IPS-11a (cell line): ENCODE results near the gene TTC7B.

Experiments
- H3K4me3 ChIP-seq: one replicate; pipeline ENCODE4 v1.5.1; 2013; ENCODE audit warnings: low read depth, low read length, control low read depth

TTC7B gene

GRCh38 chr14:90551733-90552464 lies 264.3 kb downstream of the TTC7B start:
- H3K4me3 ChIP-seq, result no peak overlapping the region

DNA sequence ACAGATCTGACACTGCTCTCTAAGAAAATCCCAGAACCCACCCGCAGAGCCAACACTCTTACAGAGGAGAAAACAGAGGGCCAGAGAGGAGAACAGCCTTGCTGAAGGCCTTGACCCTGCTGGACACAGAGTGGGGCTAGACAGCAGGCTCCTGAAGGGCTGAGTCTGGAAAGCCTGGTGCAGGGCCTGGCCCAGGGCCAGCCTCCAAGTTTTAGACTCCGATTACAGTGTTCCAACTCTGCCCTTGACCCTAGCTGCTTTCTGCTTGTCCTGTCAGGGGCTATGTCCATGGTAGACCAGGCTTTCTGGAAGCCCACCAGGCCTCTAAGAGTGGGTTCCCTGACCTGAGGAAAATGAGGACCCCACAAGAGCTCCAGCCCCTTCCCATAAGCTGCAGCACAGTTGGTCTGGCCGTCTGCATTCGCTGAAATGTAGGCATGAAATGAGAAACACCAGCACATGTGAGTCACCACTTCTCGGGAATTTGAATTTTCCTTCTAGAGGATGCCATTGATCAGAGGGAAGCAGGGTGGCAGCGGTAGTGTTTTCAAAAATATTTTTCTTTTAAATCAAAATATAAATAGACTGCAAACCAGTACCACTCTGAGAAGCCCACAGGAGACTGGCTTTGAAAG lies 265.0 kb downstream of the TTC7B start:
- H3K4me3 ChIP-seq, result no peak overlapping the region

DNA sequence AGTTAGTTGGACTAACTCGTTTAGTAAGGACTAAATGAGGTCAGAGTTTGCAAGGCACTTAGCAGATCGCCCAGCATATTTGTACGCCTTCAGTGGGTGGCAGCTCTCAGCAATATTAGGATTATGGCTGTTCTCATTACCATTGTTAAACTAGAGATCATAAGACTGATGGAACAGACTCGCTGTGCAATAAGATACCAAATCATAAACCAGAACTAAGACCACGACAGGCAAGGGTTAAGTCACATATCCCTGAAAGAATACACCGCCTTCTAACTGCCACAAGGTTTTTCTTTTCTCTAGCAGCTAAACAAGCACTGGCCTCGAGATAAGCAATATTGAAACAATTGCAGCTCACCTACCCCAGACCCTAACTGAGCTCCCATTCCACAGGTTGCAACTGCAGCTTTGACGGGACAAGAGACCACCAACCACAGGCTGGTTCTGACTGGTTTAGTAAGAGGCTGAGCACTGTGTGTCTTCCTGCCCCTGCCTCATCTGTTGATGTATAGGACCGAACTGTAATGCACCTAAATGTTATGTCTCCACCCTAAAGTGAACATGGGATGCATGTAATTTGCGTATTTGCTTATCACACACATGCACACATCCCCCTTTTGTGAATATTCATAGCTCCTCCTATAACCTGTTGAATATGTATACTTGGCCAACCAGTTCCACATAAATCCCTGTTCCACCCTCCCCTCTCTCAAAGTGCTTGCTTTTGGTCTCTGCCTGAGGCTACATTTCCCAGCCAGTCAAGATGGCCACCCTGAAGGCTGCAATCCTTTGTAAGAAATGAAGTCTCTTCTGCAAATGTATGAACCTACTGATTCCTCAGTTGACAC lies 266.2 kb downstream of the TTC7B start:
- H3K4me3 ChIP-seq, result no peak overlapping the region

GRCh38 chr14:90548455-90548854 lies 267.8 kb downstream of the TTC7B start:
- no peak overlapping the region for H3K4me3 ChIP-seq

- no peak overlapping the region for H3K4me3 ChIP-seq
These were observed 268.3 kb downstream of the TTC7B start for GRCh38 chr14:90547968-90548367.

GRCh38 chr14:90547250-90547649 lies 269.0 kb downstream of the TTC7B start:
- no peak overlapping the region for H3K4me3 ChIP-seq

DNA sequence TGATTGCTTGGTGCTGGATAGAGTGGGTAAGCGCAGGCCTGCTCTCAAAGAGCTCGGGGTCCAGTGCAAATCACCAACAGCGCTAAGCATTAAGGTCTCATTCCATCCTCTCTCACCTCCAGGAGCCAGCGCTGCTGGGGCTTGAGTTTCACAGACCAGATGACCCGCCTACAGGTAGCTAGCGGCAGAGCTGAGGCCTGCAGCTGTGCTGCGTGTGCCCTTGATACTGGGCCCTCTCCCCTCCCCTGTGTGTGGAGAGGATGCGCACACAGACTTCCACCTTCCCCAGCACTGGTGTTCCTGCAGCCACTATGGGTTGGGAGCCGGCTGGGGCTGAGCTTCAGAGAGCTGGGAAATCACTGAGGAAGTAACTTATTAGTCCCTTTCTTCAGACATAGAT lies 269.5 kb downstream of the TTC7B start:
- no peak overlapping the region for H3K4me3 ChIP-seq

DNA sequence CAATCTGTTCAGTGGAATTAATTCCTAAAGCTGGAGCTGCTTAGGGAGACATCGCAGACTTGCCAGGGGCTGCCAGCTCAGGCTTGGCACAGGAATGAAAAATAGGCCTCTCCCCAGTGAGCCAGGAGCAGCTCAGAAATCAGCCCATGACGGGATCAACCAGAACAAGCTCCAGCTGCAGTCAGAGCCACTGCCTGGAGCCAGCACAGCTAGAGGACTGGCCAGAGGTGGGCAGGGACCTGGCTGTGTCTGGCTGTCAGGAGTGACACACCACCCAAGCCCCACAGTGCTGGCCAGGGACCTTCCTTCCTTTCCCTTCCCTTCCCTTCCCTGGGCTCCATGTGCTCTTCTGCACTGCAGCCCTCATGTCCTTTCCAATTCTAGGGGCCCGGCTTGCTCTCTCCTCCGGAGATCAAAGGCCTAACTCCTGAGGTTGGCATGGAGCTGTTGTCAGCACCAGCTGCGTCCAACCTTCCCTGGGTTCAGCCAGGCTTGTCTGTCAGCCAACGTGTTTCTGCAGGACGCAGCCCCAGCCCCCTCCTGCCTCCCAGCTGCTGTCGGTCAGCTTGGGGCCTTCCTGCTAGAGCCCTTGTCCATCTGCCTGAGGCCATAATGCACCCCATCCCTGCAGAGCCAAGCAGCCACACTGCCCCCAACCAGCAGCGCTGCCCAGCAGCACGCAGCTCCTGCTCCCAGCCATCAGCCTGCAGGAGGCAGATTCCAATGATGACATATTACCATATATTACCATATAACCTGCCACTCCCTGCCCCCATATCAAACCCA lies 270.1 kb downstream of the TTC7B start:
- no peak overlapping the region for H3K4me3 ChIP-seq

- H3K4me3 ChIP-seq, result no peak overlapping the region
These were observed 270.8 kb downstream of the TTC7B start for GRCh38 chr14:90545382-90545781.

DNA sequence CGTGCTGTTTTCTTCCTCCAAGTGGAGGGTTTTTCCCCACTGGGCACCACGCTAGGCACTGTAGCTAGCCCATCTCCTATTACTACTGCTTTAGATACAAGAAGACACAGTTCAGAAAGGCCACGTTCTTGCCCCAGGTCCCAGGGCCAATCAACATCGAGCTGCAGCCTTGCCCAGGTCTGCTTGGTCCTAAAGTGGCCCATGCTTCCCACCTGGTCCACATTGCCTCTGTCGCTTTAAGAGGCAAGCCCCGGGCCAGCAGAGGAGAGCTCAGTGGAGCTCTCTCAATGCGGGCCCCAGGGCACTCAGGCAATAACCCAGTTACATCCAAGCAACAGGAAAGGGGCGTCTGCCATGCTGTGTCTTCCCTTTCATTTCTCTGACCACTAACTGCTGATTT lies 271.3 kb downstream of the TTC7B start:
- H3K4me3 ChIP-seq, result no peak overlapping the region

DNA sequence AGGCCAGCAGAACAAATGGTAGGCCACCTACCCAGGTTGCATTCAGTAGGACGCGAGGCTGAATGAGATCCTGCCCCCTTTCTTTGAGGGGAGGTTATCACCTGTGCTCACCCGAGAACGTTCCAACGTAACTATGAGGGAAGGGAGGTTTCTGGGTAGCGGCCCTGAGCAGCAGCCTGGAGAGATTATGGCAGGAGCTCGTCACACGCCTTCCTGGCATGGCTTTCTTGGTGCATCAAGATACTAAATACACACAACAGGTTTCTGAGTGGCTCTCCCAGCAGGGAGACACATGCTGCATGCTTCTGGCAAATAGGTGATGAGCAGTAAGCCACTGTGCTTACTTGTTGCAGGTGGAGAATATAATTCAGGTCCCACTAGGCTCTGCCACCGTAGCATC lies 271.7 kb downstream of the TTC7B start:
- H3K4me3 ChIP-seq, result no peak overlapping the region

DNA sequence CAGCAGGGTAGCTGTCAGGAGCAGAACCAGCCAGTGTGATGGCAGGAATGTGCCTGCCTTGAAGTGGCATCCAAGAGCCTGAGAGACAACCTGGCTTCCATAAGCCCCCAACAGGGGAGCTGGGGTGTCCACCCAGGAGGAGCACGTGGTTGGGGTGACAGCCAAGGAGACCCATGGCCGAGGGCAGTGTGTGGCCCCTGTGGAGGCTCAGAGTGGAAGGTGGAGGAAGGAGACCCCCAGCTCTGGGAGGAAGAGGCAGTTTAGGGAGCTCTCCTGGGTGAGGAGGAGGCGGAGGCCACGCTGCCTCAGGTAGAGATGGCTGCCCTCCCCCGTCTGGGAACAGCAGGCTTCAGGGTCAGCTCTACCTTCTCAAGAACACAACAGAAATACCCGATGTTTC lies 272.4 kb downstream of the TTC7B start:
- H3K4me3 ChIP-seq, result no peak overlapping the region

GRCh38 chr14:90541076-90541634 lies 275.1 kb downstream of the TTC7B start:
- H3K4me3 ChIP-seq, result no peak overlapping the region

DNA sequence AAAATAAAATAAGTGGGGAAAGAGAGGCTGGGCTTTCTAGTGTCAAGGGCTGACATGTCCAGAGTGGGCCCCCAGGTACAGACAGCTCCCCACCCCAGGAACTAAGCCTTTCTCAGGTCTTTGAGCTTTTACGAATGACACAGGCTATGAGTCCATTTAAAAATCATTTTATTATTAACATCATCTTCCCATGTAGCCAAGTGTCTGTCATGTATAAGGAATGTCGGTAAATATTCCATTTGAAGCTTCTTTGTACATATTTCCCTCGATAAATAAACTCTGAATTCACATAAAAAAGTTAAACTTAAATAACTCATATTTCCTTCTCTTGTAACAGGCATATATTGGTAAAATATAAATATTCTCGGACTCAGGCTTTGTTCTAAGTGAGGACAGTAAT lies 275.8 kb downstream of the TTC7B start:
- H3K4me3 ChIP-seq, result no peak overlapping the region

GRCh38 chr14:90539996-90540395 lies 276.2 kb downstream of the TTC7B start:
- no peak overlapping the region for H3K4me3 ChIP-seq

GRCh38 chr14:90539496-90539775 lies 276.8 kb downstream of the TTC7B start:
- H3K4me3 ChIP-seq, result no peak overlapping the region

DNA sequence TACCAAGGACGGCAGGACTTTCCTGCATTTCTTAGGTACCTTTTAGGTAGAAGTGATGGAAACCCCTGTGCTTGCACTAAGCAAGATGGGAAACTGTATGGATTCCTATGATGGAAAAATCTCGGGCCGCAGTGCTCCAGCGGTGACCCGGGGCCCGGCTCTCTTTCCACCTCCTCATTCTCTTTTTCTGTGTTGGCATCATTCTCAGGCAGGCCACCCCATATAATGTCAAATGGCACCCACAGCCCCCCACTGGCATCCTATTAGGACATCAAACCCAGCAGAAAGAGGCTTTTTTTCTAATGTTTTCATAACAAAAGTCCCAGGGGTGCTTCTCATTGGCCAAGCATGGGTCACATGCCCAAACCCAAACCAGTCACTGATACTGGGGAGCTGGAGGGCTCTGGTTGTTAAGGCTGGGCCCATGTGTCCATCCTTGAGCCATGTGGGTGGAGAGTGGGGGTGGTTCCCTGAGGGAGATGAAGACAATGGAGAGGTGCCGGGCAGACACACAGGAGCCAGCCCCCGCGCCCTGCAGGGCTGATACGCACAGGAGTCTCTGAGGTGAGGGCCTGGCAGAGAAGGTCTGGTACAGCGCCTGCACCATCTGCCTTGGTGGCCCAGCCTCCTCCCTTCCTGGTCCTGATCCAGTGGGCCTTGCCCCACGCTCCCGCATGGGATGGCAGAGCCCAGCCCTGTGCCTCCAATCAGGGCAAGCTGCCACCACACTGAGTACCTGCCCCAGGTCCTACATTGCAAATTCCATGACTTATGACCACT lies 277.3 kb downstream of the TTC7B start:
- H3K4me3 ChIP-seq, result no peak overlapping the region

GRCh38 chr14:90538095-90538494 lies 278.1 kb downstream of the TTC7B start:
- no peak overlapping the region for H3K4me3 ChIP-seq

DNA sequence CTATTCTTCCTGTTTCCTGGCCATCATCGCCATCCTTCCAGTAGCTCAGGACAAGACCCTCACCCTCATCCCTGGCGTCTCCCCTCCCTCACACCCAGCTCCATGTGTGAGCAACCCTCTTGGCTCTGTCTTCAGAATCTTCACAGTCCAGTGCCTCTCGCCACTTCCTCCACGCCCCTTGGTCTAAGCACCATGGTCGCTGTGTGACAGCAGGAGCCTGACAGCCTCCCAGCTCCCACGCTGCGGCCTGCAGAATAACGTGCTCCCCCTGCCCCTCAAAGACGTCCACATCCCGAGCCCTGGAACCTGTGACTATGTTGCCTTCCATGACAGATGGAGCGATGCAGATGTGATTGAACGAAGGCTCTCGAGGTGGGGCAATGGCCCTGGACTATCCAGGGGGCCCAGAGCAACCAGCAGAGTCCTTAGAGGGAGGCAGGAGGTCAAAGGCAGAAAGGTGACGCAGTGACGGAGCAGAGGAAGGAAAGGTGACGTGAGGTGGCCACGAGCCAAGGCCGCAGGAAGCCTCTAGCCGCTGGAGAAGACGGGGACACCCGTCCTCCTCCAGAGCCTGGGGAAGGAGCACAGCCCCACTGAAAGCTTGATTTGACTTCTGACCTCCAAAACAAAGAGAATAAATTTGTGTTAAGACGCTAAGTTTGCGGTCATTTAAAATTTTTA lies 279.6 kb downstream of the TTC7B start:
- no peak overlapping the region for H3K4me3 ChIP-seq

GRCh38 chr14:90536092-90536491 lies 280.1 kb downstream of the TTC7B start:
- H3K4me3 ChIP-seq, result no peak overlapping the region
